LNCAP (cell line): ENCODE data around the gene ENTPD6.

Experiments used
- TF ChIP-seq, protein P1 (sequence below): fragments of 450-650 bp; IDR thresholded peaks from 2 replicates; pipeline ENCODE4 v1.5.1; 2017; ENCODE audit warnings: mild to moderate bottlenecking

Gene ENTPD6

DNA sequence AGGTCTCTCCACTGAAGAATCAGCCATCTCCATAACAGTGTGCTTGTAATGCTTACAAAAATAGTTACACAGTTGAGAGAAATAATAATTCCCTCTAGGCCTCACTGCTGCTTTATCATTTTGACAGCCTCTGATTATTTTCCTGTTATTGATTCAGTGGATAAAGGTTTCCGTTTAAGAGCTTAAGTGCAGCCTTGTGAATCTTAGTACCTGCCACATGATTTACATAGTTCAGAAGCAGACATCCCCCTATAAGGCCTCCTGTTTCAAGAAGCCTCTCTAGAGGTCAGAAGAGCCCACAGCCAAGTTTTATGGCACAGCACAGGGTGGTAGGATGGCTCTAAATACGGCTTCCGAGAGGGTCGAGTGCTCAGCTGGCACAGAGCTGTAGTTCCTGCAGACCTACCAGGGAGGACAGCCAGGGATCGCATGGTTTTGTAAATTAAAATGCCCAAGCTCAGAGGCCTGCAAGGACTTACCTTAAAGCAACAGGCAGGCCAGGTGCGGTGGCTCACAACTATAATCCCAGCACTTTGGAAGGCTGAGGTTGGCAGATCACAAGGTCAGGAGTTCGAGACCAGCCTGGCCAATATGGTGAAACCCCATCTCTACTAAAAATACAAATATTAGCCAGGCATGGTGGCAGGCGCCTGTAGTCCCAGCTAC, 34.8 kb downstream of the ENTPD6 start:
- TF ChIP-seq, protein P1, sequence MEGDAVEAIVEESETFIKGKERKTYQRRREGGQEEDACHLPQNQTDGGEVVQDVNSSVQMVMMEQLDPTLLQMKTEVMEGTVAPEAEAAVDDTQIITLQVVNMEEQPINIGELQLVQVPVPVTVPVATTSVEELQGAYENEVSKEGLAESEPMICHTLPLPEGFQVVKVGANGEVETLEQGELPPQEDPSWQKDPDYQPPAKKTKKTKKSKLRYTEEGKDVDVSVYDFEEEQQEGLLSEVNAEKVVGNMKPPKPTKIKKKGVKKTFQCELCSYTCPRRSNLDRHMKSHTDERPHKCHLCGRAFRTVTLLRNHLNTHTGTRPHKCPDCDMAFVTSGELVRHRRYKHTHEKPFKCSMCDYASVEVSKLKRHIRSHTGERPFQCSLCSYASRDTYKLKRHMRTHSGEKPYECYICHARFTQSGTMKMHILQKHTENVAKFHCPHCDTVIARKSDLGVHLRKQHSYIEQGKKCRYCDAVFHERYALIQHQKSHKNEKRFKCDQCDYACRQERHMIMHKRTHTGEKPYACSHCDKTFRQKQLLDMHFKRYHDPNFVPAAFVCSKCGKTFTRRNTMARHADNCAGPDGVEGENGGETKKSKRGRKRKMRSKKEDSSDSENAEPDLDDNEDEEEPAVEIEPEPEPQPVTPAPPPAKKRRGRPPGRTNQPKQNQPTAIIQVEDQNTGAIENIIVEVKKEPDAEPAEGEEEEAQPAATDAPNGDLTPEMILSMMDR = no peak

DNA sequence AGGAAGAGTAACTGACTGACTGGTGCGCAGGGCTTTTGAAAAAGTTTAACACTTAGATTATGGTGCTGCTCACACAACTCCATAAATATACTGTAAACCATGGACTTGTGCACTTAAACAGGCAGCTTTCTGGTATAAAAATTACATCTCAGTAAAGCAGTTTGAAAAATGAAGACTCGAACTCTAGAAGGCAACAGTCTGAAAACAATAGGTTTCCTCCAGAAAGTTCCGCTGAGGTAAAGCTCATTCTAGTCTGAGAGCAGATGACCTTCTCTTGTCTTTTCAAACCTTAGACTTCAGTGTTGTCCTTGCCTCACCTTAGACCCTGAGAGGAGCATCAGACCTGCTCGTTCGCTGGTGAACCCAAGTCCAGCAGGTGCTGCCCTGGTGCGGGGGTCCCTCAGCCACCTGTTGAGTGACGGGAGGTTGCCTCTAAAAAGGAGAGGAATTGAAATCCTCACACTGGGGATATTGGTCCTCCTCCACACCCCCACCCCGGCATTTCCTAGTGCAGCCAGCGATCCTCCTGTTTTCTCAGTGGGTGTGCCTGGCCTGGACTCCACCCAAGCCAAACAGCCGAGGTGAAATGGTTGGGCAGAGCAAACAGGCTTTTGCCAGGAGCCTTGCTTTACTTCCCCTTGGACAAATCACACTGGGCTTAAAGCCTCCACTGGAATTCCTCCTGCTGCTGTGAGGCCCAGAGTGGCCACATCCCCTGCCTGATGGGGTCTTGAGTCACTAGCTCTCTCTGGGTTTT, 37.7 kb downstream of the ENTPD6 start:
- TF ChIP-seq, protein P1 = no peak

DNA sequence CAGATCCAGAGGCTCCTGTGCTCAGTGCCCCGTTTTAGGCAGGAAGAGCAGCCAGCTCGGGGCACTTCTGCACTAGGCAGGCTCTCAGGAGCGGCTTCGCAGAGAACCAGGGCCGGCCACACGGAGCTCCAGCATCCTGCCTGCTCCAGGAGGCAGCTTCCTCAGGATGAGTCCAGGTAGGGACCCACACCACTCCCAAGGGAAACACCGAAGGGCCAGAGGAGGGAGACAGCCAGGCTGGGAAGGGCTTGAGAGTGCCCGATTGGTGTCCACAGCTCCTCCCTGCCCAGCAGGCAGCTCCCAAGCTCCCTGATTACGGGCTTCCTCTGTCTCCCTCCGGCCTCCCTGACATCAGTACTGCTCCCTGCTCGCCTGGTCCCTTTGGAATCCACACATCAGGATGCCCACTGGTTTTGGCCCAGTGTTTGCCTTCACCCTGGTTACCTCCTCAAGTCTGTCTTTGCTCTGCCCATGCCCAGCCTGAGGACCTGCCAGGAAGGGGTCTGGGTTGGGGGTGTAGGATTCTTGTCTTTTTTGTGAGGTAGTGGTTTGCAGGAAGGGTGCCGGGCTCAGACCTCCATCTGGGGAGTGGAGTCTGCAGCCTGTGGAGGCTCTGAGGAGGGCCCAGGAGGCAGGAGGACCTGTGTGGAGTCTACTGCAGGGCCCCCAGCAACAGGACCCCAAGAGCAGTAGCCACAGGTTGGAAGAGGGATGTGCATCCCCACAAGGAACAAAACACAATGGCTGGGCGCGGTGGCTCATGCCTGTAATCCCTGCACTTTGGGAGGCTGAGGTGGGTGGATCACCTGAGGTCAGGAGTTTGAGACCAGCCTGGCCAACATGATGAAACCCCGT, 41.2 kb downstream of the ENTPD6 start:
- TF ChIP-seq, protein P1 = no peak

DNA sequence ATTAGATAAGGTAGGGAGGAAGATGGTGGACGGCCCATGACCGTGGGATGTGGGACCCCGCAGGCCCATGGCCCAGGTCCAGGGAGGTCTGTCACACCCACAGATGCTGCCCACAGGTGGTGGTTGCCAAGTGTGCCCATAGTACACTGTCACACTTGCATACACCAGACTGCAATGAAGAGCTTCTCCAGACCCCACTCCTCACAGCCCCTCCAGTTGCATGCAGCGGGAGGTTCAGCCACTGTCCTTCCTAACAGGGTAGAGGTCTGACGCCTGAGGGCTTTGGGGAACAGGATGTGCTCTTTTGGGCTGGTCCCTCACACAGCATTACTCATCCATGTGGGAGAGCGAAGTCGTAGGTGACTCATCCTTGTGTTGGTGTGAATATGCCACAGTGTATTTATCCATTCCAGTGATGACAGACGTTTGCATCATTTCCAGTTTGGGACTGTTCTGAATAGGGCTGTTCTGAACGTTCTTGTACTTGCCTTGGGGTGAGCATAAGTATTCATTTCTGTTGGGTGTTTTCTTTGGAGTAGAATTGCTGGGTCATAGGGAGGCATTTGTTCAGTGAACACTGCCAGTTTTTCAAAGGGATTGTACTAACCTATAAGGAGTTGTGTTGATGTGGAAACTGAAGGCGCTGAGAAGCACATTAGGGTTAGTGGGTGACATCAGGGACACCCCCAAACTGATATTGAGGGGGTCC, 42.3 kb downstream of the ENTPD6 start:
- TF ChIP-seq, protein P1 = no peak

GRCh38 chr20:25238319-25239037, 43.0 kb downstream of the ENTPD6 start:
- TF ChIP-seq, protein P1 = no peak

- TF ChIP-seq, protein P1 = no peak
Observed at GRCh38 chr20:25239387-25240370, 44.2 kb downstream of the ENTPD6 start.
